ENCODE measurements around the gene CARHSP1.
A peak's percentile ranks its signal among the peaks of the same experiment; 100 is the strongest.
"Not testable (repeated sequence)": the region's sequence is repeated elsewhere in the genome, so short reads cannot be mapped to it uniquely, and the experiment has no call there.

Gene CARHSP1

GRCh38 chr16:8893426-8893825, 24.6 kb upstream of the CARHSP1 start:
- no peak for DNase-seq (ENCODE audit: low spot score)

GRCh38 chr16:8892101-8892575, 23.3 kb upstream of the CARHSP1 start:
- no peak for DNase-seq (ENCODE audit: low spot score)

- DNase-seq (ENCODE audit: low spot score), result no peak
Measured at GRCh38 chr16:8890549-8890921, 21.7 kb upstream of the CARHSP1 start.

GRCh38 chr16:8889893-8890548, 21.2 kb upstream of the CARHSP1 start:
- no peak for DNase-seq (ENCODE audit: low spot score)

- no peak for DNase-seq (ENCODE audit: low spot score)
Measured at GRCh38 chr16:8888951-8889892, 20.4 kb upstream of the CARHSP1 start.

GRCh38 chr16:8887952-8888560, 19.2 kb upstream of the CARHSP1 start:
- peak; percentile 81 for DNase-seq (ENCODE audit: low spot score)

- DNase-seq (ENCODE audit: low spot score), result no peak
Measured at GRCh38 chr16:8887431-8887765, 18.6 kb upstream of the CARHSP1 start.

- DNase-seq (ENCODE audit: low spot score), result no peak
Measured at GRCh38 chr16:8886593-8887430, 18.0 kb upstream of the CARHSP1 start.

GRCh38 chr16:8885674-8886592, 17.1 kb upstream of the CARHSP1 start:
- peak; percentile 82 for DNase-seq (ENCODE audit: low spot score)

- no peak for DNase-seq (ENCODE audit: low spot score)
Measured at GRCh38 chr16:8882725-8883377, 14.0 kb upstream of the CARHSP1 start.

- no peak for DNase-seq (ENCODE audit: low spot score)
Measured at GRCh38 chr16:8882041-8882617, 13.3 kb upstream of the CARHSP1 start, which contains the start of gene LITAFD. Gene LITAFD, plus strand, starts transcription at chr16:8882351. Its CDS starts 2,005 bp downstream, at chr16:8884356.

GRCh38 chr16:8880839-8881510, 12.2 kb upstream of the CARHSP1 start:
- DNase-seq (ENCODE audit: low spot score), result no peak

GRCh38 chr16:8878523-8878911, 9.7 kb upstream of the CARHSP1 start:
- DNase-seq (ENCODE audit: low spot score), result peak; percentile 97

GRCh38 chr16:8877894-8878522, 9.2 kb upstream of the CARHSP1 start:
- DNase-seq (ENCODE audit: low spot score), result peak; percentile 68

GRCh38 chr16:8875317-8875716, 6.5 kb upstream of the CARHSP1 start:
- not testable (repeated sequence) for DNase-seq (ENCODE audit: low spot score)

- no peak for DNase-seq (ENCODE audit: low spot score)
Measured at GRCh38 chr16:8874388-8874787, 5.6 kb upstream of the CARHSP1 start.

GRCh38 chr16:8873866-8874195, 5.0 kb upstream of the CARHSP1 start:
- not testable (repeated sequence) for DNase-seq (ENCODE audit: low spot score)

- no peak for DNase-seq (ENCODE audit: low spot score)
Measured at GRCh38 chr16:8872967-8873865, 4.4 kb upstream of the CARHSP1 start.

Measured in kidney tubule cell (primary cell).